ENCODE measurements around the gene VSIG4. TPM values are rescaled to one million over a fixed set of nuclear protein-coding genes. Genes with fewer than 3 reads are reported as not detected.
A peak's percentile ranks its signal among the peaks of the same experiment; 100 is the strongest.

The VSIG4 gene
- total RNA-seq, 1 donor from 2014 or later: not detected

- Mint-ChIP-seq H3K4me3 (no peak overlapping the region), H3K27me3 (ENCODE audit: low read depth) (no peaks in the 10 kb centered on the region), H3K9me3 (peaks cover 14% of the 10 kb centered on the region), H3K36me3 (ENCODE audit: low read depth) (no peaks in the 10 kb centered on the region), H3K27ac (ENCODE audit: unreplicated experiment) (no peak overlapping the region), H3K4me1 (peaks cover 4% of the 10 kb centered on the region)
- TF ChIP-seq, protein P1, sequence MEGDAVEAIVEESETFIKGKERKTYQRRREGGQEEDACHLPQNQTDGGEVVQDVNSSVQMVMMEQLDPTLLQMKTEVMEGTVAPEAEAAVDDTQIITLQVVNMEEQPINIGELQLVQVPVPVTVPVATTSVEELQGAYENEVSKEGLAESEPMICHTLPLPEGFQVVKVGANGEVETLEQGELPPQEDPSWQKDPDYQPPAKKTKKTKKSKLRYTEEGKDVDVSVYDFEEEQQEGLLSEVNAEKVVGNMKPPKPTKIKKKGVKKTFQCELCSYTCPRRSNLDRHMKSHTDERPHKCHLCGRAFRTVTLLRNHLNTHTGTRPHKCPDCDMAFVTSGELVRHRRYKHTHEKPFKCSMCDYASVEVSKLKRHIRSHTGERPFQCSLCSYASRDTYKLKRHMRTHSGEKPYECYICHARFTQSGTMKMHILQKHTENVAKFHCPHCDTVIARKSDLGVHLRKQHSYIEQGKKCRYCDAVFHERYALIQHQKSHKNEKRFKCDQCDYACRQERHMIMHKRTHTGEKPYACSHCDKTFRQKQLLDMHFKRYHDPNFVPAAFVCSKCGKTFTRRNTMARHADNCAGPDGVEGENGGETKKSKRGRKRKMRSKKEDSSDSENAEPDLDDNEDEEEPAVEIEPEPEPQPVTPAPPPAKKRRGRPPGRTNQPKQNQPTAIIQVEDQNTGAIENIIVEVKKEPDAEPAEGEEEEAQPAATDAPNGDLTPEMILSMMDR (conservative IDR thresholded peaks at IDR 0.05): no peak
- DNase-seq (ENCODE audit: low read depth, low spot score): no peak
Observed at GRCh38 chrX:65993915-65994460, 45.9 kb downstream of the VSIG4 start.

- TF ChIP-seq, protein P1 (conservative IDR thresholded peaks at IDR 0.05): no peak
- H3K4me3 Mint-ChIP-seq: no peak overlapping the region
- peaks cover 10% of the 10 kb centered on the region for H3K9me3 Mint-ChIP-seq
- DNase-seq (ENCODE audit: low read depth, low spot score): no peak
- no peak overlapping the region for H3K27ac Mint-ChIP-seq (ENCODE audit: unreplicated experiment)
- no peaks in the 10 kb centered on the region for H3K36me3 Mint-ChIP-seq (ENCODE audit: low read depth)
- no peaks in the 10 kb centered on the region for H3K27me3 Mint-ChIP-seq (ENCODE audit: low read depth)
- peaks cover 4% of the 10 kb centered on the region for H3K4me1 Mint-ChIP-seq
Observed at GRCh38 chrX:65993332-65993731, 46.5 kb downstream of the VSIG4 start.

- DNase-seq (ENCODE audit: low read depth, low spot score): no peak
- Mint-ChIP-seq H3K27me3 (ENCODE audit: low read depth) (no peaks in the 10 kb centered on the region), H3K36me3 (ENCODE audit: low read depth) (no peaks in the 10 kb centered on the region), H3K4me1 (peaks cover 4% of the 10 kb centered on the region), H3K4me3 (no peak overlapping the region), H3K9me3 (peaks cover 10% of the 10 kb centered on the region), H3K27ac (ENCODE audit: unreplicated experiment) (no peak overlapping the region)
- TF ChIP-seq, protein P1 (conservative IDR thresholded peaks at IDR 0.05): no peak
Observed at GRCh38 chrX:65990702-65991101, 49.2 kb downstream of the VSIG4 start.

DNA sequence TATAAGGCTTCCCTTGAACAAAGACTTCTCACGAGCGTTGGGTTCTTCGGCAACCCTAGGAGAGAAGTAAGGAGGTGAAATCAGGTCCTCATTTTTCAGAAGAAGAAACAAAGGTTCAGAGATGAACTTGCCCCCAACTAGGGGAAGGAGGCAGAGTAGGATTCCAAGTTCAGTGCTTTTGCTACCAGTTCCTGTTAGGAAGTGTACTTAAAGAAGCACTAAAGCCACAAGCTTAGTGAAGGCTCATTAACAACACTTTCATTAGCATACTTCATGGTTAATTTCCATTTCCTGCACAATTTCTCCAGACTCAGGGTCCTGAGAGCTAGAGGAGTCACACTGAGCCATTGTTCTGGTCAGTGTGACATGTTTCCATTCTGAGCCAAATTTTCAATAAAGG, 52.1 kb downstream of the VSIG4 start:
- DNase-seq (ENCODE audit: low read depth, low spot score): no peak
- no peaks in the 10 kb centered on the region for H3K27me3 Mint-ChIP-seq (ENCODE audit: low read depth)
- H3K27ac Mint-ChIP-seq (ENCODE audit: unreplicated experiment): no peak overlapping the region
- no peak overlapping the region for H3K4me3 Mint-ChIP-seq
- TF ChIP-seq, protein P1 (conservative IDR thresholded peaks at IDR 0.05): no peak
- H3K36me3 Mint-ChIP-seq (ENCODE audit: low read depth): no peaks in the 10 kb centered on the region
- peaks cover 4% of the 10 kb centered on the region for H3K4me1 Mint-ChIP-seq
- H3K9me3 Mint-ChIP-seq: peaks cover 7% of the 10 kb centered on the region

DNA sequence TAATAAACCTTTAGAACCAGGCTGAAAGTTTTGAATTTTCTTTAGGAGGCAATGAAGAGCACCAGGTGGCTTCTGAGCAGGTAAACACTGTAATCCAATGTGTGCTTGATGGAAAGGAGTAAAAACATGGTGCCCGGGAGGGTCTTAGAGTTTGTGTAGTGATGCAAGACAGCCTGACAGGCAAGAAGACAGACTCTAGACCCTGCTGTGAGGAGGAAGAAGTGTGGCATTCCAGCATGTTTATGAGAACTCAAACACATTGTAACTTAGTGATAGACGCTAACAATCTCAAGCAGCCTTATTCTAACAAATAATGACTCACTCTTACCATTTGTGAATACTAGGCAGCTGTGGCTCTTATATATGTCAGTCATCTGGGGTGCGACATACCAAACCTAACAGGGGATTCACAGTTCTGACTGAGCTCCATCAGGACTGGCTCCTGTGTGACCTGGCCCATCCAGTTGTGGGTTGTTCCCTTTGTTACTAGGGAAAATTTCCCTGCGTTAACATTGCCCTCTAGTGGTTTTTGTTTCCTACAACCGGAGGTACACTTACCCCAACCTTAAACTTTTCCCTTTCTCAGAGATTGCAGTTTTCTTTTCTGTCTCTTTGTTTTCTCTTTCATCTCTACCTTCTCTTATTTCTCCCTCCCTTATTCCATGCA, 53.8 kb downstream of the VSIG4 start:
- H3K4me1 Mint-ChIP-seq: peaks cover 4% of the 10 kb centered on the region
- H3K9me3 Mint-ChIP-seq: peaks cover 2% of the 10 kb centered on the region
- no peak for DNase-seq (ENCODE audit: low read depth, low spot score)

More for the DNA sequence above, 53.8 kb downstream of the VSIG4 start:
- TF ChIP-seq, protein P1 (conservative IDR thresholded peaks at IDR 0.05): peak; percentile 63
- Mint-ChIP-seq H3K27me3 (ENCODE audit: low read depth) (no peaks in the 10 kb centered on the region), H3K36me3 (ENCODE audit: low read depth) (no peaks in the 10 kb centered on the region), H3K4me3 (no peak overlapping the region), H3K27ac (ENCODE audit: unreplicated experiment) (no peak overlapping the region)

Data from neural crest cell (in vitro differentiated cells).